ENCODE data around the gene AJAP1.

DNA sequence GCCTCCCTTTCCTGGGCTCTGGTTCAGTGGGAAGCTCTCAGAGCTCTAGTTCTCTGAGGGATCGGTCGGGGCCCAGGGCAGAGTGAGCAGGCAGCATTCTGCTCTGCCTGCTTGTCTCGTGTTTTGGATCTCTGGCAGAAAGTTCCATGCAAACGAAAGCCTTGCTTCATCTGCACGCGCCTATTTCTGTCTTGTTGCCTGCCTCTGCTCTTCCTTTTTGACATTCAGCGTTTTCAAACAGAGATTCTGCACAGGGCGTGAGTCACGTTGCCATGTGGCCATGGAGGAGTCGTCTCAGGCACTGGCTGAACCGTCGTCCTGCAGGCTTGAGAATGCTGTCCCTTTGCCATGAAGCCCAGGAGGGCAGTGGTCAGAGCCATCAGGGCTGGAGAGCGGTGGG is 20.3 kb downstream of the AJAP1 start:
- TF ChIP-seq, protein P1, sequence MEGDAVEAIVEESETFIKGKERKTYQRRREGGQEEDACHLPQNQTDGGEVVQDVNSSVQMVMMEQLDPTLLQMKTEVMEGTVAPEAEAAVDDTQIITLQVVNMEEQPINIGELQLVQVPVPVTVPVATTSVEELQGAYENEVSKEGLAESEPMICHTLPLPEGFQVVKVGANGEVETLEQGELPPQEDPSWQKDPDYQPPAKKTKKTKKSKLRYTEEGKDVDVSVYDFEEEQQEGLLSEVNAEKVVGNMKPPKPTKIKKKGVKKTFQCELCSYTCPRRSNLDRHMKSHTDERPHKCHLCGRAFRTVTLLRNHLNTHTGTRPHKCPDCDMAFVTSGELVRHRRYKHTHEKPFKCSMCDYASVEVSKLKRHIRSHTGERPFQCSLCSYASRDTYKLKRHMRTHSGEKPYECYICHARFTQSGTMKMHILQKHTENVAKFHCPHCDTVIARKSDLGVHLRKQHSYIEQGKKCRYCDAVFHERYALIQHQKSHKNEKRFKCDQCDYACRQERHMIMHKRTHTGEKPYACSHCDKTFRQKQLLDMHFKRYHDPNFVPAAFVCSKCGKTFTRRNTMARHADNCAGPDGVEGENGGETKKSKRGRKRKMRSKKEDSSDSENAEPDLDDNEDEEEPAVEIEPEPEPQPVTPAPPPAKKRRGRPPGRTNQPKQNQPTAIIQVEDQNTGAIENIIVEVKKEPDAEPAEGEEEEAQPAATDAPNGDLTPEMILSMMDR (IDR thresholded peaks at IDR 0.05) = no peak
- TF ChIP-seq POLR2AphosphoS5 (IDR thresholded peaks at IDR 0.05) = no peak

Data from breast epithelium (tissue), 3 donors.